Fibroblast of skin of scalp (primary cell): ENCODE results near the gene UNC5A.

ENCODE experiments used
- DNase-seq: peaks from one replicate; pipeline ENCODE4 v3.0.0-alpha.2; 2013

The UNC5A gene

GRCh38 chr5:176846335-176847140 is 36.2 kb downstream of the UNC5A start:
- DNase-seq: no peak

GRCh38 chr5:176847148-176847547 is 36.8 kb downstream of the UNC5A start:
- DNase-seq: no peak

GRCh38 chr5:176847726-176848290 is 37.4 kb downstream of the UNC5A start:
- no peak for DNase-seq

GRCh38 chr5:176848651-176849050 is 38.3 kb downstream of the UNC5A start:
- no peak for DNase-seq

- no peak for DNase-seq
Measured at GRCh38 chr5:176849611-176850227, 39.4 kb downstream of the UNC5A start.

- no peak for DNase-seq
Measured at GRCh38 chr5:176850371-176851245, 40.2 kb downstream of the UNC5A start.

GRCh38 chr5:176851380-176851779 is 41.0 kb downstream of the UNC5A start:
- no peak for DNase-seq

GRCh38 chr5:176851871-176852658 is 41.7 kb downstream of the UNC5A start:
- DNase-seq: no peak

GRCh38 chr5:176853151-176853778 is 42.9 kb downstream of the UNC5A start:
- DNase-seq: no peak

- no peak for DNase-seq
Measured at GRCh38 chr5:176854164-176854563, 43.8 kb downstream of the UNC5A start.

GRCh38 chr5:176855598-176855997 is 45.2 kb downstream of the UNC5A start:
- no peak for DNase-seq

- DNase-seq: no peak
Measured at GRCh38 chr5:176856746-176857145, 46.4 kb downstream of the UNC5A start.

GRCh38 chr5:176857216-176857893 is 47.0 kb downstream of the UNC5A start:
- no peak for DNase-seq

GRCh38 chr5:176857894-176858273 is 47.5 kb downstream of the UNC5A start:
- DNase-seq: no peak

- DNase-seq: no peak
Measured at GRCh38 chr5:176859916-176860315, 49.6 kb downstream of the UNC5A start.

GRCh38 chr5:176860381-176860780 is 50.0 kb downstream of the UNC5A start:
- no peak for DNase-seq

GRCh38 chr5:176861276-176861675 is 50.9 kb downstream of the UNC5A start:
- no peak for DNase-seq

- no peak for DNase-seq
Measured at GRCh38 chr5:176862330-176862995, 52.1 kb downstream of the UNC5A start.

- no peak for DNase-seq
Measured at GRCh38 chr5:176863041-176863764, 52.8 kb downstream of the UNC5A start.

- DNase-seq: no peak
Measured at GRCh38 chr5:176863765-176864098, 53.4 kb downstream of the UNC5A start.
